Thoracic aorta (tissue), 2 donors: Measurements from ENCODE around the gene CCND1. TPM values are rescaled to one million over a fixed set of nuclear protein-coding genes. Genes with fewer than 3 reads are reported as not detected.

Experiments
- ATAC-seq: fragments of 150-250 bp; one replicate; pipeline ENCODE4 v1.8.0; 2017; ENCODE audit warnings: low read depth; ENCODE audit not compliant: insufficient number of reproducible peaks, low FRiP score
- DNase-seq: peaks from one replicate; pipeline ENCODE4 v3.0.0-alpha.2; 2020; ENCODE audit warnings: low spot score
- H3K27ac ChIP-seq, 2 donors: fragments of 200-600 bp; sonication (generic); 1 replicate in 1 of 2; 2 replicates in 1 of 2; pipeline ENCODE4 v1.5.1; 2016; ENCODE audit warnings: mild to moderate bottlenecking in 2 of 2, moderate library complexity in 2 of 2
- H3K27me3 ChIP-seq: fragments of 200-600 bp; sonication (generic); replicated peaks from 2 replicates; pipeline ENCODE4 v1.6.0; 2016; ENCODE audit warnings: mild to moderate bottlenecking; ENCODE audit not compliant: insufficient read depth
- H3K36me3 ChIP-seq: fragments of 200-600 bp; sonication (generic); one replicate; pipeline ENCODE4 v1.5.1; 2016
- H3K4me1 ChIP-seq, 2 donors: fragments of 200-600 bp; sonication (generic); 1 replicate in 1 of 2; 2 replicates in 1 of 2; pipeline versions ENCODE4 v1.5.1 to v1.6.0; 2016; ENCODE audit warnings: low read depth in 2 of 2, mild to moderate bottlenecking in 1 of 2; ENCODE audit not compliant: control insufficient read depth in 1 of 2
- H3K4me3 ChIP-seq: fragments of 200-600 bp; sonication (generic); 2 replicates; pipeline ENCODE4 v1.5.1; 2016; ENCODE audit warnings: mild to moderate bottlenecking
- H3K9me3 ChIP-seq: fragments of 200-600 bp; sonication (generic); 2 replicates; pipeline ENCODE4 v1.5.1; 2016
- CTCF ChIP-seq: fragments of 200-600 bp; sonication (generic); IDR thresholded peaks from one replicate; pipeline ENCODE4 v1.5.1; 2019; ENCODE audit warnings: antibody characterized with exemption
- total RNA-seq, 2 donors: library from RNA; depleted of rRNA; stranded (reverse); fragments of >200 nt; gene quantifications; one replicate each; pipeline versions ENCODE4 v1.1.0 to v1.2.3, GENCODE V29; 2016

Gene CCND1
- total RNA-seq, 2 donors from 2014 or later = 109 to 142 TPM

- DNase-seq (no peak), ATAC-seq (no peak)
- no peak for TF ChIP-seq CTCF
- peaks cover 28% of the 10 kb centered on the region for H3K36me3 ChIP-seq
- peaks cover 3 to 9% of the 10 kb centered on the region in 2 donors for H3K4me1 ChIP-seq
- no peak overlapping the region for H3K4me3 ChIP-seq
- H3K27ac ChIP-seq = no peak overlapping the region
- H3K9me3 ChIP-seq = no peaks in the 10 kb centered on the region
- H3K27me3 ChIP-seq = no peaks in the 10 kb centered on the region
These were observed 24.7 kb downstream of the CCND1 start for GRCh38 chr11:69665669-69666068.

GRCh38 chr11:69666261-69666660 is 25.3 kb downstream of the CCND1 start:
- no peak for DNase-seq
- H3K36me3 ChIP-seq = peaks cover 24% of the 10 kb centered on the region
- no peak for ATAC-seq

GRCh38 chr11:69666752-69667536 is 26.0 kb downstream of the CCND1 start:
- ATAC-seq (no peak), DNase-seq (no peak)
- TF ChIP-seq CTCF = no peak
- peaks cover 5 to 13% of the 10 kb centered on the region in 2 donors for H3K4me1 ChIP-seq
- no peak overlapping the region for H3K27ac ChIP-seq
- peaks cover 26% of the 10 kb centered on the region for H3K36me3 ChIP-seq
- H3K9me3 ChIP-seq = no peaks in the 10 kb centered on the region
- no peaks in the 10 kb centered on the region for H3K27me3 ChIP-seq
- no peak overlapping the region for H3K4me3 ChIP-seq

More at GRCh38 chr11:69666261-69666660, 25.3 kb downstream of the CCND1 start:
- no peaks in the 10 kb centered on the region for H3K27me3 ChIP-seq
- peaks cover 5 to 13% of the 10 kb centered on the region in 2 donors for H3K4me1 ChIP-seq
- H3K27ac ChIP-seq = no peak overlapping the region
- no peak overlapping the region for H3K4me3 ChIP-seq
- no peak for TF ChIP-seq CTCF
- no peaks in the 10 kb centered on the region for H3K9me3 ChIP-seq

- Histone ChIP-seq H3K9me3 (no peaks in the 10 kb centered on the region), H3K4me1 (peaks cover 5 to 13% of the 10 kb centered on the region in 2 donors), H3K36me3 (peaks cover 30% of the 10 kb centered on the region), H3K4me3 (no peak overlapping the region), H3K27me3 (no peaks in the 10 kb centered on the region), H3K27ac (no peak overlapping the region)
- DNase-seq (no peak), ATAC-seq (no peak)
- TF ChIP-seq CTCF = no peak
These were observed 27.0 kb downstream of the CCND1 start for GRCh38 chr11:69667619-69668604.

- Histone ChIP-seq H3K36me3 (peaks cover 22% of the 10 kb centered on the region), H3K4me3 (no peak overlapping the region), H3K27ac (no peak overlapping the region), H3K9me3 (no peaks in the 10 kb centered on the region), H3K27me3 (no peaks in the 10 kb centered on the region), H3K4me1 (peaks cover 13 to 28% of the 10 kb centered on the region in 2 donors)
- no peak for TF ChIP-seq CTCF
- ATAC-seq (no peak), DNase-seq (no peak)
These were observed 28.5 kb downstream of the CCND1 start for GRCh38 chr11:69669486-69669885.
